Ureter (tissue), 1 donor: ENCODE measurements around the gene CLEC4G. TPM values are rescaled to one million over a fixed set of nuclear protein-coding genes. Genes with fewer than 3 reads are reported as not detected.
A peak's percentile ranks its signal among the peaks of the same experiment; 100 is the strongest.

Experiments used
- DNase-seq: peaks from one replicate; pipeline ENCODE4 v3.0.0-alpha.2; 2020; ENCODE audit warnings: low spot score
- total RNA-seq: library from RNA; stranded (reverse); gene quantifications from one replicate; pipeline ENCODE4 v1.2.4, GENCODE V29; 2023
- donor health status: DM: yes; HTN: yes; CAD: no.

CLEC4G gene
- total RNA-seq, 1 donor from 2014 or later, result 0.57 TPM

- no peak for DNase-seq
Measured at GRCh38 chr19:7697721-7698287, 34.1 kb downstream of the CLEC4G start.

- no peak for DNase-seq
Measured at GRCh38 chr19:7694499-7694898, 37.4 kb downstream of the CLEC4G start.

GRCh38 chr19:7692417-7693088 lies 39.4 kb downstream of the CLEC4G start:
- DNase-seq, result no peak

- no peak for DNase-seq
Measured at GRCh38 chr19:7691497-7691896, 40.4 kb downstream of the CLEC4G start.

GRCh38 chr19:7690779-7691258 lies 41.1 kb downstream of the CLEC4G start:
- DNase-seq, result no peak

GRCh38 chr19:7689165-7689564 lies 42.7 kb downstream of the CLEC4G start:
- no peak for DNase-seq

- no peak for DNase-seq
Measured at GRCh38 chr19:7687177-7687576, 44.7 kb downstream of the CLEC4G start.

GRCh38 chr19:7685546-7686445 lies 46.1 kb downstream of the CLEC4G start:
- no peak for DNase-seq

GRCh38 chr19:7682175-7682855 lies 49.6 kb downstream of the CLEC4G start:
- DNase-seq, result no peak

GRCh38 chr19:7681340-7682174 lies 50.4 kb downstream of the CLEC4G start:
- DNase-seq, result peak; percentile 84

GRCh38 chr19:7680606-7681339 lies 51.1 kb downstream of the CLEC4G start, which contains the start of gene TRAPPC5:
Gene TRAPPC5 (plus strand): TSS chr19:7680833. CDS start chr19:7682254, 1,421 bp downstream.
- DNase-seq, result peak; percentile 82

GRCh38 chr19:7679771-7680605 lies 51.9 kb downstream of the CLEC4G start:
- DNase-seq, result no peak

GRCh38 chr19:7678971-7679751 lies 52.7 kb downstream of the CLEC4G start:
- peak; percentile 61 for DNase-seq

Other genes with a start within 250 kb of the CLEC4G start
- gene PEX11G, start 243.1 kb downstream of the CLEC4G start, total RNA-seq, result 7.8 TPM
- 34.3 TPM for gene ZNF358, start 216.0 kb downstream of the CLEC4G start, total RNA-seq
- 20.0 TPM for gene MCOLN1, start 209.5 kb downstream of the CLEC4G start, total RNA-seq
- 79.5 TPM for gene PNPLA6, start 196.4 kb downstream of the CLEC4G start, total RNA-seq
- 29.3 TPM for gene CAMSAP3, start 136.2 kb downstream of the CLEC4G start, total RNA-seq
- 39.0 TPM for gene XAB2, start 102.6 kb downstream of the CLEC4G start, total RNA-seq
- gene PET100, start 102.3 kb downstream of the CLEC4G start, total RNA-seq, result 66.7 TPM
- gene PCP2, start 98.4 kb downstream of the CLEC4G start, total RNA-seq, result 1.7 TPM
- 122 TPM for gene STXBP2, start 95.0 kb downstream of the CLEC4G start, total RNA-seq
- not detected for gene RETN, start 63.1 kb downstream of the CLEC4G start, total RNA-seq
- not detected for gene MCEMP1, start 55.0 kb downstream of the CLEC4G start, total RNA-seq
- gene TRAPPC5, start 51.3 kb downstream of the CLEC4G start, total RNA-seq, result 80.8 TPM
- gene FCER2, start 30.0 kb downstream of the CLEC4G start, total RNA-seq, result not detected
- 3.3 TPM for gene CD209, start 15.4 kb upstream of the CLEC4G start, total RNA-seq
- gene CLEC4M, start 31.1 kb upstream of the CLEC4G start, total RNA-seq, result not detected
- 15.9 TPM for gene EVI5L, start 98.1 kb upstream of the CLEC4G start, total RNA-seq
- 2.0 TPM for gene PRR36, start 142.3 kb upstream of the CLEC4G start, total RNA-seq
- gene LRRC8E, start 156.4 kb upstream of the CLEC4G start, total RNA-seq, result 8.5 TPM
- 35.1 TPM for gene MAP2K7, start 171.8 kb upstream of the CLEC4G start, total RNA-seq
- 2.2 TPM for gene TGFBR3L, start 182.7 kb upstream of the CLEC4G start, total RNA-seq
- gene SNAPC2, start 188.2 kb upstream of the CLEC4G start, total RNA-seq, result 21.0 TPM
- gene CTXN1, start 194.0 kb upstream of the CLEC4G start, total RNA-seq, result 2.2 TPM
- 78.3 TPM for gene TIMM44, start 211.6 kb upstream of the CLEC4G start, total RNA-seq